Hepatocyte (in vitro differentiated cells): ENCODE results near the gene ZNF641. TPM values are rescaled to one million over a fixed set of nuclear protein-coding genes. Genes with fewer than 3 reads are reported as not detected.

Experiments
- DNase-seq: peaks from one replicate; pipeline ENCODE4 v3.0.0-alpha.2; 2016; ENCODE audit warnings: low spot score
- H2AFZ ChIP-seq: fragments of 200-600 bp; sonication (generic); 2 replicates; pipeline ENCODE4 v1.6.0; 2016; ENCODE audit warnings: antibody characterized with exemption, mild to moderate bottlenecking
- H3K27ac ChIP-seq: fragments of 200-600 bp; sonication (generic); 2 replicates; pipeline ENCODE4 v1.5.1; 2016; ENCODE audit warnings: mild to moderate bottlenecking
- H3K27me3 ChIP-seq: fragments of 200-600 bp; sonication (generic); 2 replicates; pipeline ENCODE4 v1.6.1; 2016
- H3K36me3 ChIP-seq: fragments of 200-600 bp; sonication (generic); replicated peaks from 2 replicates; pipeline ENCODE4 v1.5.1; 2016; ENCODE audit warnings: low read depth; ENCODE audit not compliant: insufficient read depth
- H3K4me1 ChIP-seq: fragments of 200-600 bp; sonication (generic); 2 replicates; pipeline ENCODE4 v1.5.1; 2016; ENCODE audit warnings: mild to moderate bottlenecking, moderate library complexity; ENCODE audit not compliant: insufficient read depth
- H3K4me2 ChIP-seq: fragments of 200-600 bp; sonication (generic); 2 replicates; pipeline ENCODE4 v1.6.0; 2016
- H3K4me3 ChIP-seq: fragments of 200-600 bp; sonication (generic); 2 replicates; pipeline ENCODE4 v1.5.1; 2016; ENCODE audit warnings: mild to moderate bottlenecking
- H3K79me2 ChIP-seq: fragments of 200-600 bp; sonication (generic); 2 replicates; pipeline ENCODE4 v1.6.0; 2017; ENCODE audit warnings: mild to moderate bottlenecking
- H3K9me2 ChIP-seq: fragments of 200-600 bp; sonication (generic); replicated peaks from 2 replicates; pipeline ENCODE4 v1.6.0; 2017; ENCODE audit warnings: mild to moderate bottlenecking; ENCODE audit not compliant: insufficient read depth
- H3K9me3 ChIP-seq: fragments of 200-600 bp; sonication (generic); 2 replicates; pipeline ENCODE4 v1.5.1; 2016; ENCODE audit warnings: low read depth, mild to moderate bottlenecking
- H4K20me1 ChIP-seq: fragments of 200-600 bp; sonication (generic); 2 replicates; pipeline ENCODE4 v1.6.0; 2016; ENCODE audit warnings: mild to moderate bottlenecking; ENCODE audit not compliant: insufficient read depth, poor library complexity, severe bottlenecking
- EZH2 ChIP-seq: fragments of 200-600 bp; sonication (generic); IDR thresholded peaks from 2 replicates; pipeline ENCODE4 v1.6.1; 2016; ENCODE audit warnings: antibody characterized with exemption, mild to moderate bottlenecking, borderline replicate concordance
- EZH2phosphoT487 ChIP-seq: fragments of 200-600 bp; sonication (generic); IDR thresholded peaks from one replicate; pipeline ENCODE4 v1.6.1; 2018; ENCODE audit warnings: antibody characterized with exemption, mild to moderate bottlenecking, low read depth, moderate library complexity; ENCODE audit not compliant: unreplicated experiment, severe bottlenecking
- WGBS: methylation state at CpG from one replicate; pipeline ENCODE4 v1.1.6; 2016; ENCODE audit warnings: low lambda C conversion rate; ENCODE audit errors: missing lambda C conversion rate; 5-methylcytosine and 5-hydroxymethylcytosine counted together
- polyA plus RNA-seq: library from polyadenylated mRNA; unstranded; fragments of >200 nt; fragmentation: Nextera tagmentation; extraction: Ambion mirVana; gene quantifications from 2 replicates; pipeline ENCODE4 v1.2.1, GENCODE V29; 2016
- total RNA-seq: library from RNA; depleted of rRNA; stranded (reverse); fragments of >200 nt; gene quantifications from 2 replicates; pipeline ENCODE4 v1.2.3, GENCODE V29; 2014
- TF ChIP-seq, protein P1 (sequence below): fragments of 200-600 bp; sonication (generic); IDR thresholded peaks from 2 replicates; pipeline ENCODE4 v1.5.1; 2016; ENCODE audit warnings: antibody characterized with exemption, mild to moderate bottlenecking; ENCODE audit not compliant: poor library complexity

The ZNF641 gene
- total and polyA plus RNA-seq, 2 experiments from 2014 or later = 15.5 to 37.2 TPM

- Histone ChIP-seq H2AFZ (no peak overlapping the region), H3K27me3 (no peaks in the 10 kb centered on the region), H3K36me3 (no peaks in the 10 kb centered on the region), H3K4me2 (no peak overlapping the region), H3K4me1 (no peaks in the 10 kb centered on the region), H3K79me2 (no peaks in the 10 kb centered on the region), H3K9me3 (no peaks in the 10 kb centered on the region), H3K9me2 (no peaks in the 10 kb centered on the region), H3K27ac (no peak overlapping the region), H4K20me1 (no peaks in the 10 kb centered on the region), H3K4me3 (no peak overlapping the region)
- TF ChIP-seq, protein P1, sequence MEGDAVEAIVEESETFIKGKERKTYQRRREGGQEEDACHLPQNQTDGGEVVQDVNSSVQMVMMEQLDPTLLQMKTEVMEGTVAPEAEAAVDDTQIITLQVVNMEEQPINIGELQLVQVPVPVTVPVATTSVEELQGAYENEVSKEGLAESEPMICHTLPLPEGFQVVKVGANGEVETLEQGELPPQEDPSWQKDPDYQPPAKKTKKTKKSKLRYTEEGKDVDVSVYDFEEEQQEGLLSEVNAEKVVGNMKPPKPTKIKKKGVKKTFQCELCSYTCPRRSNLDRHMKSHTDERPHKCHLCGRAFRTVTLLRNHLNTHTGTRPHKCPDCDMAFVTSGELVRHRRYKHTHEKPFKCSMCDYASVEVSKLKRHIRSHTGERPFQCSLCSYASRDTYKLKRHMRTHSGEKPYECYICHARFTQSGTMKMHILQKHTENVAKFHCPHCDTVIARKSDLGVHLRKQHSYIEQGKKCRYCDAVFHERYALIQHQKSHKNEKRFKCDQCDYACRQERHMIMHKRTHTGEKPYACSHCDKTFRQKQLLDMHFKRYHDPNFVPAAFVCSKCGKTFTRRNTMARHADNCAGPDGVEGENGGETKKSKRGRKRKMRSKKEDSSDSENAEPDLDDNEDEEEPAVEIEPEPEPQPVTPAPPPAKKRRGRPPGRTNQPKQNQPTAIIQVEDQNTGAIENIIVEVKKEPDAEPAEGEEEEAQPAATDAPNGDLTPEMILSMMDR = no peak
- no peak for TF ChIP-seq EZH2phosphoT487
- no peak for TF ChIP-seq EZH2
- 84% methylated on average over 2 of the region's 2 CpGs for WGBS
- no peak for DNase-seq
Measured at GRCh38 chr12:48388938-48389337, 38.2 kb upstream of the ZNF641 start.

- DNase-seq = no peak
- Histone ChIP-seq H3K9me2 (no peaks in the 10 kb centered on the region), H4K20me1 (no peaks in the 10 kb centered on the region), H3K79me2 (no peaks in the 10 kb centered on the region), H3K4me2 (no peak overlapping the region), H3K9me3 (no peaks in the 10 kb centered on the region), H3K27me3 (no peaks in the 10 kb centered on the region), H2AFZ (no peak overlapping the region), H3K4me1 (no peaks in the 10 kb centered on the region), H3K36me3 (no peaks in the 10 kb centered on the region), H3K4me3 (no peak overlapping the region), H3K27ac (no peak overlapping the region)
- 82% methylated on average over 1 of the region's 1 CpG for WGBS
- no peak for TF ChIP-seq EZH2phosphoT487
- TF ChIP-seq, protein P1 = no peak
- TF ChIP-seq EZH2 = no peak
Measured at GRCh38 chr12:48388460-48388859, 37.7 kb upstream of the ZNF641 start.

DNA sequence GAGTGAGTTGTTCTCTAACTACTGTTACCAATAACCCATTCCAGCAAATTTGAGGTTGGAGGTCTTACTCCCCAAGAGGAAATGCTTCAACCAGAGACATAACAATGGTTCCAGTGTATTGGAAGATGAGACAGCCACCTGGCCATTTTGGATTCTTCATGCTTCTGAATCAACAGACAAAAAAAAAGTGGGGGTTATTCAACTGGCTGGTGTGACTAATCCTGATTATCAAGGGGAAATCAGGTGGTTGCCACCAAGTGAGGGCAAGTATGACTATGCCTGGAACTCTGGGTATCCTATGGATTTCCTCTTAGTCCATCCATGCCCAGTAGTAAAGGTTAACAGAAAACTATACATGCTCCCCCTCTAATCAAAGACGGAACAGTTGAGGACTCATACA lies 29.9 kb upstream of the ZNF641 start:
- no peaks in the 10 kb centered on the region for H3K4me1 ChIP-seq
- no peak overlapping the region for H3K4me3 ChIP-seq
- no peaks in the 10 kb centered on the region for H4K20me1 ChIP-seq
- H3K4me2 ChIP-seq = no peak overlapping the region
- H3K9me3 ChIP-seq = no peaks in the 10 kb centered on the region
- DNase-seq = no peak
- 80% methylated on average over 1 of the region's 1 CpG for WGBS
- H3K9me2 ChIP-seq = no peaks in the 10 kb centered on the region
- H3K27ac ChIP-seq = no peak overlapping the region
- no peaks in the 10 kb centered on the region for H3K36me3 ChIP-seq
- no peaks in the 10 kb centered on the region for H3K27me3 ChIP-seq
- H3K79me2 ChIP-seq = no peaks in the 10 kb centered on the region
- TF ChIP-seq, protein P1 = no peak
- no peak for TF ChIP-seq EZH2phosphoT487
- TF ChIP-seq EZH2 = no peak
- no peak overlapping the region for H2AFZ ChIP-seq

DNA sequence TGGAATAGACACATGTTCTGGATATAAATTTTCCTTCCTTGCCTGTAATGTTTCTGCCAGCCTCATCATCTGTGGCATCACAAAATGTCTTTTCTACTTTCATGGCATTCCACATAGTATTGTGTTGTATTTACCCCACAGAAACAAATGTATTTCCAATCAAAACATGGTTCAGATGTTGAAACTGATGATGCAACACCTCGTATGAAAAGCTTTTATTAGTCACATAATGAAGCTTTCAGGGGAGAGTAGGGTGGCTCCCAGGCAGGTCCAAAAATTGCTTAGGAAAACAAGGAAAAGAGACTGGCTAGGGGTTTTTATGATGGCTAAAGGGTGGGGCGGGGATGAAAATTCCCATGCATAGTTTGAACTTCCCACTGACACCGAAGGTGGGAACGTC lies 29.1 kb upstream of the ZNF641 start:
- no peaks in the 10 kb centered on the region for H4K20me1 ChIP-seq
- WGBS = 86% methylated on average over 4 of the region's 4 CpGs

More for the DNA sequence above, 29.1 kb upstream of the ZNF641 start:
- no peak overlapping the region for H3K4me2 ChIP-seq
- no peaks in the 10 kb centered on the region for H3K9me3 ChIP-seq
- H3K79me2 ChIP-seq = no peaks in the 10 kb centered on the region
- H3K36me3 ChIP-seq = no peaks in the 10 kb centered on the region
- H3K9me2 ChIP-seq = no peaks in the 10 kb centered on the region
- H2AFZ ChIP-seq = no peak overlapping the region
- no peak overlapping the region for H3K27ac ChIP-seq
- TF ChIP-seq EZH2 = no peak
- TF ChIP-seq, protein P1 = no peak
- TF ChIP-seq EZH2phosphoT487 = no peak
- H3K4me1 ChIP-seq = no peaks in the 10 kb centered on the region
- DNase-seq = no peak
- H3K27me3 ChIP-seq = no peaks in the 10 kb centered on the region
- no peak overlapping the region for H3K4me3 ChIP-seq
